Spleen (tissue), 11 donors: ENCODE measurements around the gene PRKCB. TPM values are rescaled to one million over a fixed set of nuclear protein-coding genes. Genes with fewer than 3 reads are reported as not detected.
A peak's percentile ranks its signal among the peaks of the same experiment; 100 is the strongest.

Source experiments
- DNase-seq: peaks from one replicate; pipeline ENCODE4 v3.0.0-alpha.2; 2020
- H3K27ac ChIP-seq, 8 donors: fragments of 200-600 bp; sonication (generic) in 7 of 8; 1 replicate in 4 of 8; 2 replicates in 4 of 8; pipeline versions ENCODE4 v1.5.0 to v1.8.0; 2016 to 2021; ENCODE audit warnings: inconsistent platforms in 4 of 8, mild to moderate bottlenecking in 4 of 8, moderate library complexity in 1 of 8
- H3K27me3 ChIP-seq, 7 donors: fragments of 200-600 bp; sonication (generic) in 6 of 7; replicated peaks in 1 of 7; 1 replicate in 4 of 7; 2 replicates in 3 of 7; pipeline versions ENCODE4 v1.5.0 to v1.8.0; 2016 to 2021; ENCODE audit warnings: inconsistent platforms in 3 of 7, mild to moderate bottlenecking in 1 of 7
- H3K36me3 ChIP-seq, 6 donors: fragments of 200-600 bp; sonication (generic) in 5 of 6; 1 replicate in 4 of 6; 2 replicates in 2 of 6; pipeline versions ENCODE4 v1.5.0 to v1.8.0; 2016 to 2021; ENCODE audit warnings: inconsistent platforms in 2 of 6
- H3K4me1 ChIP-seq, 6 donors: fragments of 200-600 bp; sonication (generic) in 5 of 6; 1 replicate in 3 of 6; 2 replicates in 3 of 6; pipeline versions ENCODE4 v1.5.0 to v1.8.0; 2016 to 2021; ENCODE audit warnings: inconsistent platforms in 3 of 6
- H3K4me3 ChIP-seq, 8 donors: fragments of 200-600 bp; sonication (generic) in 7 of 8; 1 replicate in 4 of 8; 2 replicates in 4 of 8; pipeline versions ENCODE4 v1.5.0 to v1.8.0; 2016 to 2021; ENCODE audit warnings: inconsistent platforms in 4 of 8, mild to moderate bottlenecking in 4 of 8, moderate library complexity in 2 of 8
- H3K9me3 ChIP-seq, 8 donors: fragments of 200-600 bp; sonication (generic) in 7 of 8; 1 replicate in 4 of 8; 2 replicates in 4 of 8; pipeline versions ENCODE4 v1.5.0 to v1.8.0; 2016 to 2021; ENCODE audit warnings: inconsistent platforms in 4 of 8
- POLR2A ChIP-seq, 3 donors: fragments of 450-650 bp; IDR thresholded peaks; one replicate each; pipeline ENCODE4 v1.5.1; 2017; ENCODE audit warnings: antibody characterized with exemption in 3 of 3, mild to moderate bottlenecking in 1 of 3
- POLR2AphosphoS5 ChIP-seq, 3 donors: sonication (generic); formaldehyde crosslinking; IDR thresholded peaks; one replicate each; pipeline ENCODE4 v1.5.1; 2017; ENCODE audit warnings: antibody characterized with exemption in 3 of 3
- WGBS, 5 donors: extraction: QIAGEN DNeasy Blood & Tissue Kit in 3 of 5; methylation state at CpG; one replicate each; pipeline versions ENCODE4 v1.1.5 to v1.1.7; 2013 to 2018; 5-methylcytosine and 5-hydroxymethylcytosine counted together
- intact Hi-C: fragments of 100-400 bp; cut with DNase I; formaldehyde crosslinking; loops from one replicate; pipeline ENCODE4 v1.15.0; 2023; ENCODE audit warnings: low total_unique reads
- polyA plus RNA-seq, 3 donors: library from polyadenylated mRNA; stranded (reverse); fragments of 200-250 nt; gene quantifications; one replicate each; pipeline ENCODE4 v1.2.1, GENCODE V29; 2013
- total RNA-seq, 7 donors: library from RNA; depleted of rRNA in 3 of 7; stranded (reverse); fragments of >200 nt in 3 of 7; fragmentation: NEBNext Ultra II Directional in 4 of 7; extraction: Animal tissue kit (Norgen Biotek cat#: 25700) in 4 of 7; gene quantifications; one replicate each; pipeline versions ENCODE4 v1.1.0 to v1.2.1, GENCODE V29; 2016 to 2021
- TF ChIP-seq, protein P1 (sequence below), 11 experiments: fragments of 200-600 bp in 7 of 11; fragments of 450-650 bp in 4 of 11; sonication (generic) in 4 of 11; IDR thresholded peaks in 8 of 11; conservative IDR thresholded peaks in 3 of 11; 1 replicate in 7 of 11; 2 replicates in 4 of 11; pipeline versions ENCODE4 v1.4.0 to v1.8.0; 2016 to 2021; ENCODE audit warnings: antibody characterized with exemption in 11 of 11, inconsistent platforms in 4 of 11, mild to moderate bottlenecking in 1 of 11
- donor health status: healthy with polysubstance abuse.
- donor health status: DM: no; HTN: no; CAD: no; lungs with moderate emphysema.
- donor health status: DM: no; HTN: no; CAD: no.
- donor health status: Bipolar disorder and iron deficiency.
- donor health status: healthy.
- donor health status: DM: no; HTN: no; CAD: no.
- donor health status: DM: yes; HTN: yes; CAD: no.

Gene PRKCB
- total and polyA plus RNA-seq, 10 donors: 33.8 to 284 (median 182) TPM

GRCh38 chr16:24041834-24042631 lies 206.2 kb downstream of the PRKCB start:
- TF ChIP-seq POLR2AphosphoS5 (IDR thresholded peaks at IDR 0.05) (peak in 1 of 3 donors; percentile 8), POLR2A (IDR thresholded peaks at IDR 0.05) (no peak)
- TF ChIP-seq, protein P1, sequence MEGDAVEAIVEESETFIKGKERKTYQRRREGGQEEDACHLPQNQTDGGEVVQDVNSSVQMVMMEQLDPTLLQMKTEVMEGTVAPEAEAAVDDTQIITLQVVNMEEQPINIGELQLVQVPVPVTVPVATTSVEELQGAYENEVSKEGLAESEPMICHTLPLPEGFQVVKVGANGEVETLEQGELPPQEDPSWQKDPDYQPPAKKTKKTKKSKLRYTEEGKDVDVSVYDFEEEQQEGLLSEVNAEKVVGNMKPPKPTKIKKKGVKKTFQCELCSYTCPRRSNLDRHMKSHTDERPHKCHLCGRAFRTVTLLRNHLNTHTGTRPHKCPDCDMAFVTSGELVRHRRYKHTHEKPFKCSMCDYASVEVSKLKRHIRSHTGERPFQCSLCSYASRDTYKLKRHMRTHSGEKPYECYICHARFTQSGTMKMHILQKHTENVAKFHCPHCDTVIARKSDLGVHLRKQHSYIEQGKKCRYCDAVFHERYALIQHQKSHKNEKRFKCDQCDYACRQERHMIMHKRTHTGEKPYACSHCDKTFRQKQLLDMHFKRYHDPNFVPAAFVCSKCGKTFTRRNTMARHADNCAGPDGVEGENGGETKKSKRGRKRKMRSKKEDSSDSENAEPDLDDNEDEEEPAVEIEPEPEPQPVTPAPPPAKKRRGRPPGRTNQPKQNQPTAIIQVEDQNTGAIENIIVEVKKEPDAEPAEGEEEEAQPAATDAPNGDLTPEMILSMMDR (IDR thresholded peaks at IDR 0.05 in 8 of 11, conservative IDR thresholded peaks at IDR 0.05 in 3 of 11): peak; percentile 27 to 82 (median 65)
- peak; percentile 84 for DNase-seq
- H3K27me3 ChIP-seq: no peaks in the 10 kb centered on the region
- H3K27ac ChIP-seq: no peak overlapping the region
- no peak overlapping the region for H3K4me3 ChIP-seq
- peaks cover 0 to 89% (median 27%) of the 10 kb centered on the region in 6 donors for H3K36me3 ChIP-seq
- peaks cover 0 to 10% (median 0%) of the 10 kb centered on the region in 6 donors for H3K4me1 ChIP-seq
- intact Hi-C loops: loop anchor here (5.0 kb wide), 2 partner anchors 210 to 460 kb away; no protein-coding TSS in a partner anchor
- WGBS, 5 donors: 40 to 45% (median 41%) methylated on average over 11 of the region's 11 CpGs
- H3K9me3 ChIP-seq: no peaks in the 10 kb centered on the region

- peaks cover 0 to 10% (median 0%) of the 10 kb centered on the region in 6 donors for H3K4me1 ChIP-seq
- intact Hi-C loops: loop anchor here (5.0 kb wide), 2 partner anchors 208 to 458 kb away; no protein-coding TSS in a partner anchor
- DNase-seq: no peak
- TF ChIP-seq, protein P1 (IDR thresholded peaks at IDR 0.05 in 8 of 11, conservative IDR thresholded peaks at IDR 0.05 in 3 of 11): no peak
- TF ChIP-seq POLR2AphosphoS5 (IDR thresholded peaks at IDR 0.05): no peak
- no peak for TF ChIP-seq POLR2A (IDR thresholded peaks at IDR 0.05)
- peaks cover 0 to 89% (median 14%) of the 10 kb centered on the region in 6 donors for H3K36me3 ChIP-seq
- WGBS, 5 donors: 92 to 98% (median 97%) methylated on average over 2 of the region's 2 CpGs
- no peaks in the 10 kb centered on the region for H3K27me3 ChIP-seq
- no peak overlapping the region for H3K27ac ChIP-seq
- no peak overlapping the region for H3K4me3 ChIP-seq
- H3K9me3 ChIP-seq: no peaks in the 10 kb centered on the region
These were observed 208.7 kb downstream of the PRKCB start for GRCh38 chr16:24044467-24044866.

DNA sequence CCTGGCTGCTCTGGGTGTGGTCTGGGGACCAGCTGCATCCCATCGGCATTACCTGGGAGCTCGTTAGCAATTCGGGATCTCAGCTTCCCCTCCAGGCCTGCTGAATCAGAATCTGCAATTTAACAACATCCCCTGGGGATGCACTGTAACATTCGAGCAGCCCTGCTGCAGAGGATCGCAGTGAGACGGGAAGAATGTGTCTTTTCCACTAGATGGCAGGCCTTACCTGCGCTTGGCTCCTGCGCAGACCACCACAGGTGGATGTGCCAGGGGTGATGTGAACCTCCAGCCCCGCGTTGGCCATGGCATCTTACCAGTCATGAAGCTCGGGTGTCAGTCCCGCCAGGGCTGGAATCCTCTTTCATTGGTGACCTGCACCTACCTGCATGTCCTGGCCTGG lies 209.9 kb downstream of the PRKCB start:
- H3K9me3 ChIP-seq: no peaks in the 10 kb centered on the region
- H3K36me3 ChIP-seq: peaks cover 0 to 89% (median 8%) of the 10 kb centered on the region in 6 donors
- H3K27me3 ChIP-seq: no peaks in the 10 kb centered on the region
- TF ChIP-seq POLR2AphosphoS5 (IDR thresholded peaks at IDR 0.05): no peak
- intact Hi-C loops: no loop called here
- H3K27ac ChIP-seq: no peak overlapping the region
- no peak overlapping the region for H3K4me3 ChIP-seq
- 67 to 88% (median 80%) methylated on average over 12 of the region's 12 CpGs for WGBS, 5 donors
- peaks cover 0 to 10% (median 0%) of the 10 kb centered on the region in 6 donors for H3K4me1 ChIP-seq
- DNase-seq: no peak

- Histone ChIP-seq H3K4me1 (peaks cover 0 to 10% (median 0%) of the 10 kb centered on the region in 6 donors), H3K36me3 (peaks cover 0 to 91% (median 7%) of the 10 kb centered on the region in 6 donors), H3K27me3 (no peaks in the 10 kb centered on the region), H3K27ac (no peak overlapping the region), H3K4me3 (no peak overlapping the region), H3K9me3 (no peaks in the 10 kb centered on the region)
- 74 to 84% (median 80%) methylated on average over 4 of the region's 4 CpGs for WGBS, 5 donors
- DNase-seq: no peak
- intact Hi-C loops: no loop called here
- TF ChIP-seq, protein P1 (IDR thresholded peaks at IDR 0.05 in 8 of 11, conservative IDR thresholded peaks at IDR 0.05 in 3 of 11): no peak
- no peak for TF ChIP-seq POLR2AphosphoS5 (IDR thresholded peaks at IDR 0.05)
These were observed 210.7 kb downstream of the PRKCB start for GRCh38 chr16:24046442-24046841.
